Measurements from ENCODE around the gene PCNX1.

The PCNX1 gene

DNA sequence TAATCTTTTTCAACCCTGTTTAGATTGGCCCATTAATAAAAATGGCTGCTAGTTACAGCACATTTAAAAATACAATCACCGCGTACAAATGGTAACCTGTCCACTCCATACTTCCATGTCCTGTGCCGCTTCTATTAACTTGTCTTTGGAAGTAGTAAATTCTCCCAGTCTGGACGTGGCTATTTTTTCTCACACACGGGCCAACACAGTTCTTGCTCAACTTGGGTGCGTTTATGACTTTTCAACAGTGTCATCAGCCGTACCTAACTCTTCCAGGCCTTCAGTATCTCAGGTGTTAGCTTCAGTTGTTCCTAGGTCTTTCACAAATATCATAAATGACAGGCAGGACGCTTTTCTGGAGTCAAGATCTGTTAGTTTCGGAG lies 475 bp upstream of the PCNX1 start:
- H3K4me3 ChIP-seq (ENCODE audit: low read length): peak overlapping the region; percentile 85
- no peak for TF ChIP-seq CTCF (conservative IDR thresholded peaks at IDR 0.05; ENCODE audit: low read length)
- DNase-seq (ENCODE audit: low read depth): no peak

DNA sequence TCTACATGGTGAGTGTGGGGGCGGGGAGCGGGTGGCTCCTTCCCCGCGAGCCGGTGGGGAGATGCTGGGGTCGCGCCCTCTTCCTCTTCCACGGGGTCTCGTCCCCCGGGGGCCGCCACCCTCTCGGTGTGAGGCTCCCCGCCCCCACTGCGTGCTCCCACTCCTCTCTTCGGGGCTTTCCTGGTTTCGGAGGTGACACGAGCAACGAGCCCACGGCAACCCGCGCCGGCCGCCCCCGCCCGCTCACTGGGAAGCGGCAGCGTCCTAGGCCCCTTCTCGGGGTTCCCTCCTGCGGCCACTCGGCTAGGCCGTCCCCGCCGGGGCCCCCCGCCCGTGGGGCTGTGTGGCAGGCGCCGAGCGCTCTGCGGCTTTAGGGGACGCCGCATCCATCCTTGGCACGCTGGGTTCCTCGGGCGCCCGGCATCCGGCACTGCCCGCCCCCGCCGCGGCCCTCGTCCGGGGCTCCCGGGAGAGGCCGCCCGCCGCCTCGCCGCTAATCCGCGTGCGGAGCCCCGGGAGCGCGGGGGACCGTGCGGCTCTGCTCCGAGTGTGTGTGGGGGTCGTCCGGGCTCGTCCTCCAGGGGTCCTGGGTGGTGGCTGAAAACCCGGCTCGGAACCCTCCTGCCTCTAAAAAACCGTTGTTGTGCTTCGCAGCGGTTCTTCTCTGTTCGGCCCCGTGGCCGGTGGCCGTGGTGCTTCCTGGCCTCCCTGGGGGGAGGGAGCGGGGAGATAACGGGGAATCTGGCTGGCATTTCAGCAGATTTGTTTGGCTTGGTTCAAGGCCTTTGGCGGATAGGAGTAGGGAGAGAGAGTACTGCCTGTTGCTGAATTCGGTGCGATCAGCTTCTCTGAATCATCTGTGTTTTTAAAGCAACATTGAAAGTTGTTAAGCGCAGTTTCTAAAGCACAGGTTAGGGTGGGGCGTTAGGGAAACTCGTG lies 1.0 kb downstream of the PCNX1 start:
- peak overlapping the region; percentile 85 for H3K4me3 ChIP-seq (ENCODE audit: low read length)
- TF ChIP-seq CTCF (conservative IDR thresholded peaks at IDR 0.05; ENCODE audit: low read length): no peak
- peak; percentile 55 for DNase-seq (ENCODE audit: low read depth)

DNA sequence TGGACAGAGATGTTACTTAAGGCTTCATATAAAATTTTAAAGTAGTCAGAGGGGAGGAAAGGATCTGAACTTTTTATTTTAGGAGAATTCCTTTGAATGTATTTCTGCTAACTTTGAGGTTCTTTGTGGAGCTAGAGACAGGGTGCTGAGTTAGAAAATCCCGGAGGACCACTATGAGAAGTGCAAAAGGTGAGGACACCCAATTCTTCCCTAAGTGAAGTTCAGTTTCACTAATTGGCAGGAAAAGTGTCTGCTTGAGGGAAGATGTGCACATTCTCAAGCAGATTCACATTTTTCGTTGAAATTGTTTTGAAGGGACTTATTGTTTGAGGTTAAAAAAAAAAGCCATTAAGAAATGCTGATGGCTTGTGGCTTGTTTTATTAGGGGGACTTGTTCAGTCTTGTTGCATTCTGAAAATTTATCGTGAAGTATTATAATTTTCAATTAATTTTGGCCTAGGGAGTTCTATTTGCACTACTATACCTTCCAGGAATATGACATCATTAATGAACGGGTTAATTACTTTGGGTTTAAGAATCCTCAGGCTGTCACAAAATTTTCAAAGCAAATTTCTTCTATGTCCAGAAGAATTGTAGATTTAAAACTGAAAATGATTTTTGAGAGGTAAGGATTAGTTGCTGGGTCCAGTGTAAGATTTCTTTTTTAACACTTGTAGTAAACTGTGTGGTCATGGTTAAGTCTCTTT lies 1.8 kb downstream of the PCNX1 start:
- no peak for DNase-seq (ENCODE audit: low read depth)
- no peak for TF ChIP-seq CTCF (conservative IDR thresholded peaks at IDR 0.05; ENCODE audit: low read length)
- peak overlapping the region; percentile 85 for H3K4me3 ChIP-seq (ENCODE audit: low read length)

- H3K4me3 ChIP-seq (ENCODE audit: low read length): peak overlapping the region; percentile 85
- no peak for DNase-seq (ENCODE audit: low read depth)
- TF ChIP-seq CTCF (conservative IDR thresholded peaks at IDR 0.05; ENCODE audit: low read length): no peak
Observed at GRCh38 chr14:70909733-70910614, 2.7 kb downstream of the PCNX1 start.

- H3K4me3 ChIP-seq (ENCODE audit: low read length): no peak overlapping the region
- no peak for TF ChIP-seq CTCF (conservative IDR thresholded peaks at IDR 0.05; ENCODE audit: low read length)
- DNase-seq (ENCODE audit: low read depth): no peak
Observed at GRCh38 chr14:70915415-70915814, 8.2 kb downstream of the PCNX1 start.

GRCh38 chr14:70916300-70916699 lies 9.0 kb downstream of the PCNX1 start:
- H3K4me3 ChIP-seq (ENCODE audit: low read length): no peak overlapping the region
- no peak for TF ChIP-seq CTCF (conservative IDR thresholded peaks at IDR 0.05; ENCODE audit: low read length)
- no peak for DNase-seq (ENCODE audit: low read depth)
